Left renal cortex interstitium (tissue), 4 donors: Measurements from ENCODE around the gene SEMA7A. TPM values are rescaled to one million over a fixed set of nuclear protein-coding genes. Genes with fewer than 3 reads are reported as not detected.
"Not testable (repeated sequence)": the region's sequence is repeated elsewhere in the genome, so short reads cannot be mapped to it uniquely, and the experiment has no call there.

Experiments used
- DNase-seq, 4 donors: peaks; one replicate each; pipeline ENCODE4 v3.0.0-alpha.2; 2013; ENCODE audit warnings: low read depth in 4 of 4, low spot score in 2 of 4, missing footprints in 1 of 4
- polyA plus RNA-seq, 4 donors: library from polyadenylated mRNA; unstranded; fragments of 120-200 nt; gene quantifications; one replicate each; pipeline ENCODE4 v1.2.1, GENCODE V29; 2013; ENCODE audit not compliant: insufficient read length in 4 of 4

The SEMA7A gene
- polyA plus RNA-seq, 4 donors: 5.3 to 7.3 (median 7.2) TPM

- DNase-seq: no peak
Measured at GRCh38 chr15:74400915-74401757, 32.6 kb downstream of the SEMA7A start.

- DNase-seq: no peak
Measured at GRCh38 chr15:74400313-74400860, 33.4 kb downstream of the SEMA7A start.

- no peak for DNase-seq
Measured at GRCh38 chr15:74399511-74400312, 34.0 kb downstream of the SEMA7A start.

DNA sequence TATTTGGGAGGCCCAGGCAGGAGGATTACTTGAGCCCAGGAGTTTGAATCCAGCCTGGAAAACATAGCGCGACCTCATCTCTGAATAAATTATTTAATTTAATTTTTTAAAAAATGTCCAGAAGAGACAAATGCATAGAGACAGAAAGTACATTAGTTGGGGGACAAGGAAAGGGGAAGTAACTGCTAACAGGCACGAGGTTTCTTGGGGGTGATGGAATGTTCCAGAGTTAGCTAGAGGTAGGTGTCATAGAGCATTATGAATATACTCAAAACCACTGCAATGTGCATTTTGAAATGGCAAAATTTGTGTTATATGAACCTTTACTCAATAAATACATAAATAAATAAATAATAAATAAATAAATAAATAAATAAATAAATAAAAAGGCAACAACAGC is 34.7 kb downstream of the SEMA7A start:
- DNase-seq: no peak

- no peak for DNase-seq
Measured at GRCh38 chr15:74398183-74398582, 35.6 kb downstream of the SEMA7A start.

GRCh38 chr15:74397239-74398068 is 36.3 kb downstream of the SEMA7A start:
- DNase-seq: no peak

- DNase-seq: no peak
Measured at GRCh38 chr15:74396445-74397238, 37.1 kb downstream of the SEMA7A start.

GRCh38 chr15:74396146-74396438 is 37.7 kb downstream of the SEMA7A start:
- no peak for DNase-seq

DNA sequence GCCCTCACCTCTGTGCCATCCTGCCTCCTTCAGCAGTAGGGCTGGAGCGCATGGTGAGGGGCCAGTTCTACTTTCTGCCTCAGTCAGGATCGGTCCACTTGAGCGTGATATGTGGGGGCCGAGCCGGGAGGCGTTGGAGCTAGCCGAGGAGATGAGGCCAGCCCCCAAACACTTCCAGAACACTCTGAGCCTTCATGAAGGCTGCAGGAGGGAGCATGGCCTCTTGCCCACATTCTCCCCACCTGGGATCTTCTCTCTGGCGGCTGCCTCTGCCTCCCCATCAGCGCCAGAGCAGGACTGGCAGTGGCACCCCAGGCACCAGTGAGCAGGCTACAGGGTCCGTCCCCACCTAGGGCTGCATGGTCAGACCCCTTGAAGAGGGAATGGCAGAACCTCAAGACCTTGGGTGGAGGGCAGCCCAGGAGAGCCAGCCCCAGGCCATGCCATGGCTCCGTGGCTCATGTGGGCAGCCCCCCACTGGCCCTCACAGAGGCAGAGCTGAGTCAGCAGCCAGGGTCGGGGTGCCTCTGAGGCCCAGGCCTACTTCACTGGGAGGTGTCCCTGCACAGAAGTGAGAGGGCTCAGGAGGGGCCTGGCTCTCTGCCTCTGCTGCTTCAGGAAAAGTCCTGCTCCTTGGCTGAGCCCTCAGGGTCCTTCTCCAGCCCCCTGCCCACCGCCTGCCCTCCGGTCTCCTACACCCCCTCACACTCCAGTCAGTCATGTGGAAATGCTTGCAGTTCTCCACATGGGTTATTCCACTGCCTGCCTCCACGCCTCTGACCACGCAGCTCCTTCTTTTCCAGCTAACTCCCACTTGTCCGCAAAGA is 38.2 kb downstream of the SEMA7A start:
- DNase-seq: no peak

DNA sequence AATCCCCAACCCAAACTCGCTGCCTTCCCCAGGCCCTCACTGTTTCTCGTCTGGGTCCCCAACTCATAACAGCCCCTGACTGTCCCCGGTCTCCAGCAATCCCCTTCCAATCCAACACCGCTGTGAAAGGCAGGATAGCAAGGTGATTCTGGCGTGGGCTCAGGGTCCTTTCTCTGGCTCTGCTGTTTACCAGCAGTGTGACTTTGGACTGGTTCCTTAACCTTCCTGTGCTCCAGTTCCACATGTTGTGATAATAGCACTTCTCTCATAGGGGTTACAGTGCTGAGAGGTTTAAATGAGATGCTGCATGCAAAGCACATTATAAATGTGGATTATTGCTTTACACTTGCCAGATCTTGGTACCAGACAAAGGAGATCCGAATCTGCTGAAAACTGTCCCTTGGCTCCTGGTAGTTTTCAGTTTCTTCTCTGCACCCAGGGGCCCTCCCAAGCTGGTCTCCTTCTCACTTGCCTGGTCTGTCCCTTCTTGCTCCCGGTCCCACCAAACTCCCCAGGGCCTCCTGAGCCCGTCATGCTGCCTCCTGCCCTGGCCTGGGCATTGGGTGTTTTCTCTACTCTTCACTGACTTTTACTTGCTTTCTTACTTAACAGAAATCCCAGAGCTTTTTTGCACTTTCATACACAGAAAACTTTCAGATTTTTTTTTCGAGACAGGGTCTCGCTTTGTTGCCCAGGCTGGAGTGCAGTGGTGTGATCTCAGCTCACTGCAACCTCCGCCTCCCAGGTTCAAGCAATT is 39.5 kb downstream of the SEMA7A start:
- no peak for DNase-seq

GRCh38 chr15:74393423-74393822 is 40.3 kb downstream of the SEMA7A start:
- DNase-seq: no peak

- no peak for DNase-seq
Measured at GRCh38 chr15:74392902-74393301, 40.9 kb downstream of the SEMA7A start.

- DNase-seq: no peak
Measured at GRCh38 chr15:74392451-74392830, 41.3 kb downstream of the SEMA7A start.

DNA sequence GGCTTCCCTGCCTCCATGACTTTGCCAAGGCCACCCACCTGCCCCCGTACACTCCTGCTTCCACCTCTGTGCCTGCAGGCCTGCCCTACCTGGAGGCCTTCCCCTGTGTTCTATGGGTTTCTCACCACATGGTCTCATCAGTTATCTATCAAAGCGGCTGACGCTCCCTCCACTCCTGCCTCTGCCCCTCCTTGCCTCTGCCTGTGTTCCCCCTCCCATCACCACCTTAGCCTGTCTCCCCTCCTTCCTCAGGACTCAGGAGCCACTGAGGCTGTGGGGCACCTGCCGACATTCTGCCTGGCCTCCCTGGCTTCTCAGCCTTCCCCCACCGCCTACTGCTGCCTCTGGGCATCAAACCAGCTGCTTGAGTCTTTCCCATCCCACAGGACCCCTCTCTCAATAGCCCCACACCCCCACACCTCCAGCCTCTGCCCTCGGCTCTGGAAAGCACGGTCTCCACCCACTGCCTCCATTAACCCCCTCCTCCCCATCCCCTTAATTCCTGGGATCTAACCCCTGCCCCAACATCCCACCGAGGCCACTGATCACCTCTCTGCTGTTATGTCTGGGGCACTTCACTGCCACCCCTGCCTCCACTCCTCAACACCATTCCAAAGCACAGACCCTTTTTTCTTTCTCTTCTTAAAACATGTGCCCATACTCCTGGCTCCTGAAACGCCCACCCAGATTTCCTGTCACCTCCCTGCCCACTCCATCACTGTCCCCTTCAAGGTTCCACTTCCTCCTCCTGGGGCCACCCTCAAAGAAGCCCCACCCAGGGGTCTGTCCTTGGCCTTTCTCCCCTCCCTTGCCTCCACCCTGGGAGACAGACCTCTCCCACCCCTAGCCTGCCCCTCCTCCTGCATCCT is 41.9 kb downstream of the SEMA7A start:
- no peak for DNase-seq

- no peak for DNase-seq
Measured at GRCh38 chr15:74390647-74391288, 43.0 kb downstream of the SEMA7A start.

DNA sequence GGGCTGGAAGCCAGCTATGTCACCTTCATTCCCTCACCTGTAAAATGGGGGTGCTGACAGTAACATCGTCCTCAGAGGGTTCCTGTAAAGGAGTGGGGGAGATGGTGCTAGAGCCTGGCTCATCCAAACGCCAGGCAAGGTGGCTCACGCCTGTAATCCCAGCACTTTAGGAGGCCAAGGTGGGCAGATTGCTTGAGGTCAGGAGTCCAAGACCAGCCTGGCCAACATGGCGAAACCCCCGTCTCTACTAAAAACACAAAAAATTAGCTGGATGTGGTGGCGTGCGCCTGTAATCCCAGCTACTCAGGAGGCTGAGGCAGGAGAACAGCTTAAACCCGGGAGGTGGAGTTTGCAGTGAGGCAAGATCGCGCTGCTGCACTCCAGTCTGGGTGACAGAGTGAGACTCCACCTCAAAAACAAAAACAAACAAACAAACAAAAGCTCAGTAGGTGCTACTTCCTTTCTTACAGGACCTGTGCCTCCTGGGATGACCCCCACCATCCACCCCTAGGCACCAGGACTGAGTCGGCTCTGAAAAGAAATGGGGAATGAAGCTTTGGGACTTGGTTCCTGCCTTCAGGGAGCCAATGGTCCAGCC is 43.6 kb downstream of the SEMA7A start:
- not testable (repeated sequence) for DNase-seq
